ENCODE results near the gene GALR2. TPM values are rescaled to one million over a fixed set of nuclear protein-coding genes. Genes with fewer than 3 reads are reported as not detected.

The GALR2 gene
- total RNA-seq, 1 experiment from 2014 or later, result not detected

DNA sequence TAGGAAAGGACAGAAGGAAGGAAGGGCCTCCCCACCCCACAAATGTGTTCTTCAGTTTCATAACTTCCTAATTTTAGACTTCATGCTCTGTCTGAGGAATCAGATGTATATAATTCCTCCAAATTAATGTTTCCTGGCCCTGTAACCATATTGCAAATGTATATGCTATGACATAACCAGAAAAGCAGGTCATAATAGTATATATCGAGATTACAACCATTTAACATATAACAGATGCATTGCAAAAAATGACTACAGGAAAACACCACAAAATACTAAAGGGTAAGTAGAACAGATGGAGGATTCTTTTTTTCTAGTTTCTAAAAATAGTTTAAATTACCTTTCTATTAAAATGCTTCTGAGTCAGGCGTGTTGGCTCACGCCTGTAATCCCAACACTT, 32.1 kb downstream of the GALR2 start:
- POLR2A ChIA-PET (ENCODE audit: low non-redundant PET), result no interaction called here
- H3K4me3 ChIP-seq (ENCODE audit: low read depth, low read length, poor library complexity, severe bottlenecking), result no peak overlapping the region
- H3K9me3 ChIP-seq (ENCODE audit: low read depth, low read length, poor library complexity, severe bottlenecking), result no peaks in the 10 kb centered on the region
- intact Hi-C loops (cut with micrococcal nuclease; ENCODE audit: unreplicated experiment), result no loop called here
- no TSS peak for BruUV-seq (replicated peaks)
- DNase-seq (ENCODE audit: low spot score), result no peak
- no peak for TF ChIP-seq EZH2 (IDR thresholded peaks at IDR 0.05; ENCODE audit: borderline replicate concordance, low read depth, low read length, poor library complexity, severe bottlenecking)
- TF ChIP-seq, protein P1, sequence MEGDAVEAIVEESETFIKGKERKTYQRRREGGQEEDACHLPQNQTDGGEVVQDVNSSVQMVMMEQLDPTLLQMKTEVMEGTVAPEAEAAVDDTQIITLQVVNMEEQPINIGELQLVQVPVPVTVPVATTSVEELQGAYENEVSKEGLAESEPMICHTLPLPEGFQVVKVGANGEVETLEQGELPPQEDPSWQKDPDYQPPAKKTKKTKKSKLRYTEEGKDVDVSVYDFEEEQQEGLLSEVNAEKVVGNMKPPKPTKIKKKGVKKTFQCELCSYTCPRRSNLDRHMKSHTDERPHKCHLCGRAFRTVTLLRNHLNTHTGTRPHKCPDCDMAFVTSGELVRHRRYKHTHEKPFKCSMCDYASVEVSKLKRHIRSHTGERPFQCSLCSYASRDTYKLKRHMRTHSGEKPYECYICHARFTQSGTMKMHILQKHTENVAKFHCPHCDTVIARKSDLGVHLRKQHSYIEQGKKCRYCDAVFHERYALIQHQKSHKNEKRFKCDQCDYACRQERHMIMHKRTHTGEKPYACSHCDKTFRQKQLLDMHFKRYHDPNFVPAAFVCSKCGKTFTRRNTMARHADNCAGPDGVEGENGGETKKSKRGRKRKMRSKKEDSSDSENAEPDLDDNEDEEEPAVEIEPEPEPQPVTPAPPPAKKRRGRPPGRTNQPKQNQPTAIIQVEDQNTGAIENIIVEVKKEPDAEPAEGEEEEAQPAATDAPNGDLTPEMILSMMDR (conservative IDR thresholded peaks at IDR 0.05; ENCODE audit: low read depth, low read length), result no peak
- no peaks in the 10 kb centered on the region for H3K27me3 ChIP-seq (replicated peaks; ENCODE audit: insufficient read depth, low read depth, low read length, poor library complexity)
- no peak overlapping the region for H3K27ac ChIP-seq (ENCODE audit: low read depth, low read length, poor library complexity, severe bottlenecking)
- peaks cover 10% of the 10 kb centered on the region for H3K4me1 ChIP-seq (ENCODE audit: insufficient read depth, low read length, poor library complexity, severe bottlenecking)
- CTCF ChIA-PET, result interaction anchor here (0.7 kb wide), 1 partner anchor 101 kb away, joined by 7 read pairs; no protein-coding TSS in a partner anchor
- peaks cover 1% of the 10 kb centered on the region for H3K36me3 ChIP-seq (ENCODE audit: insufficient read depth, low read length, poor library complexity, severe bottlenecking)

DNA sequence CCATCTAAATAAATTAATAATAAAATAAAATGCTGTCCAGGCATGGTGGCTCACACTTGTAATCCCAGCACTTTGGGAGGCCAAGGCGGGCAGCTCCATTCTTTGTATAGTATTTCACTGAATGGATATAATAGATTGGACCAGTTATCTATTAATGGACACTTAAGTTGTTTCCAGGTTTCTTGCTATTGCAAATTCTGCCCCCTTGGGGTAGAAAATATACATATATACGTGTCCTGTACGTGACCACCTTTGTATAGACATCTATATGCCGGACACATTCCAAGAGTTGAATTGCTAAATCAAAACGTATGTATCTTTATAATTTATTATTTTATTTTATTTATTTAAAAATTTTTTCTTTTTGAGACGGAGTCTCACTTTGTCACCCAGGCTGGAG, 32.9 kb downstream of the GALR2 start:
- intact Hi-C loops (cut with micrococcal nuclease; ENCODE audit: unreplicated experiment), result no loop called here
- POLR2A ChIA-PET (ENCODE audit: low non-redundant PET), result no interaction called here
- Histone ChIP-seq H3K4me1 (ENCODE audit: insufficient read depth, low read length, poor library complexity, severe bottlenecking) (peaks cover 5% of the 10 kb centered on the region), H3K27me3 (replicated peaks; ENCODE audit: insufficient read depth, low read depth, low read length, poor library complexity) (no peaks in the 10 kb centered on the region), H3K9me3 (ENCODE audit: low read depth, low read length, poor library complexity, severe bottlenecking) (no peaks in the 10 kb centered on the region), H3K36me3 (ENCODE audit: insufficient read depth, low read length, poor library complexity, severe bottlenecking) (no peaks in the 10 kb centered on the region), H3K4me3 (ENCODE audit: low read depth, low read length, poor library complexity, severe bottlenecking) (no peak overlapping the region), H3K27ac (ENCODE audit: low read depth, low read length, poor library complexity, severe bottlenecking) (no peak overlapping the region)
- BruUV-seq (replicated peaks), result no TSS peak
- DNase-seq (ENCODE audit: low spot score), result peak; percentile 43
- TF ChIP-seq EZH2 (IDR thresholded peaks at IDR 0.05; ENCODE audit: borderline replicate concordance, low read depth, low read length, poor library complexity, severe bottlenecking), result no peak
- TF ChIP-seq, protein P1 (conservative IDR thresholded peaks at IDR 0.05; ENCODE audit: low read depth, low read length), result peak; percentile 54
- CTCF ChIA-PET, result no interaction called here

DNA sequence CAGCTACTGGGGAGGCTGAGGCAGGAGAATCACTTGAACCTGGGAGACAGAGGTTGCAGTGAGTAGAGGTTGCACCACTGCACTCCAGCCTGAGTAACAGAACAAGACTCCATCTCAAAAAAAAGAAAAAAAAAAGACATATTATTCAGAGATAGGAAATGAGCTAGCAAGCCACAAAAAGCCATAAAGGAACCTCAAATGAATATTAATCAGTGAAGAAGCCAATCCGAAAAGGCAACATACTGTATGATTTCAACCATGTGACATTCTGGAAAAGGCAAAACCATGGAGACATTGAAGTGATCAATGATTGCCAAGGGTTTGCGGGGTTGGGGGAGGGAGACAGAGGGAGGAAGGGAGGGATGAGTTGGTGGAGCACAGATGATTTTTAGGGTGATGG, 37.4 kb downstream of the GALR2 start:
- intact Hi-C loops (cut with micrococcal nuclease; ENCODE audit: unreplicated experiment), result no loop called here
- ChIA-PET CTCF (interaction anchor here (0.6 kb wide), 1 partner anchor 492 kb away, joined by 3 read pairs; no protein-coding TSS in a partner anchor), POLR2A (ENCODE audit: low non-redundant PET) (no interaction called here)
- Histone ChIP-seq H3K27ac (ENCODE audit: low read depth, low read length, poor library complexity, severe bottlenecking) (no peak overlapping the region), H3K36me3 (ENCODE audit: insufficient read depth, low read length, poor library complexity, severe bottlenecking) (no peaks in the 10 kb centered on the region), H3K9me3 (ENCODE audit: low read depth, low read length, poor library complexity, severe bottlenecking) (no peaks in the 10 kb centered on the region), H3K4me3 (ENCODE audit: low read depth, low read length, poor library complexity, severe bottlenecking) (no peak overlapping the region), H3K4me1 (ENCODE audit: insufficient read depth, low read length, poor library complexity, severe bottlenecking) (no peaks in the 10 kb centered on the region), H3K27me3 (replicated peaks; ENCODE audit: insufficient read depth, low read depth, low read length, poor library complexity) (no peaks in the 10 kb centered on the region)
- no TSS peak for BruUV-seq (replicated peaks)
- no peak for DNase-seq (ENCODE audit: low spot score)
- TF ChIP-seq, protein P1 (conservative IDR thresholded peaks at IDR 0.05; ENCODE audit: low read depth, low read length), result no peak
- TF ChIP-seq EZH2 (IDR thresholded peaks at IDR 0.05; ENCODE audit: borderline replicate concordance, low read depth, low read length, poor library complexity, severe bottlenecking), result no peak
